HCT116 (cell line): ENCODE results near the gene TBRG4. TPM values are rescaled to one million over a fixed set of nuclear protein-coding genes. Genes with fewer than 3 reads are reported as not detected.

ENCODE experiments used
- ATAC-seq: fragments of 200-7000 bp; cut with Tn5 transposase; 2 replicates; pipeline ENCODE4 v1.9.1; 2020; ENCODE audit warnings: mild to moderate bottlenecking, moderate library complexity
- BruUV-seq: library from RNA; stranded (reverse); fragments of 400-500 nt; replicated peaks from 2 replicates; lab custom pipeline; 2021; lab: Mats Ljungman, UMichigan
- CTCF ChIA-PET: fragments of 300-600 bp; sonication (Branson Sonifier 250); formaldehyde crosslinking; loops from one replicate; lab custom pipeline; 2021; ENCODE audit warnings: antibody characterized with exemption; lab: Charles Lee
- POLR2A ChIA-PET: fragments of 300-600, 350-600 bp; sonication (Branson Sonifier 250); formaldehyde crosslinking; loops from one replicate; lab custom pipeline; 2021; ENCODE audit warnings: antibody characterized with exemption; lab: Charles Lee
- RAD21 ChIA-PET, 2 experiments: fragments of 300-600 bp; sonication (Branson Sonifier 250); formaldehyde crosslinking; loops; one replicate each; lab custom pipeline; 2023; ENCODE audit warnings: low total read pairs in 2 of 2; ENCODE audit not compliant: uncharacterized antibody in 2 of 2, unreplicated experiment in 2 of 2, low non-redundant PET in 1 of 2; lab: Charles Lee
- DNase-seq: peaks from one replicate; pipeline ENCODE4 v3.0.0-alpha.2; 2010; ENCODE audit warnings: low read depth, low spot score
- H2AFZ ChIP-seq: fragments of 200-600 bp; shearing (Covaris generic), sonication (generic); 2 replicates; pipeline ENCODE4 v1.6.1; 2017; ENCODE audit warnings: low read depth, mixed run types, mixed read lengths, antibody characterized with exemption, low read length; ENCODE audit not compliant: poor library complexity, severe bottlenecking
- H3K27ac ChIP-seq: 2 replicates; pipeline ENCODE4 v1.5.1; 2012; ENCODE audit warnings: low read depth, low read length
- H3K27me3 ChIP-seq: fragments of 200-600 bp; sonication (generic); 2 replicates; pipeline ENCODE4 v1.6.1; 2016; ENCODE audit warnings: mixed run types, low read length, mixed read lengths; ENCODE audit not compliant: insufficient read depth
- H3K36me3 ChIP-seq, 2 experiments: fragments of 200-500 bp in 1 of 2; fragments of 200-600 bp in 1 of 2; sonication (Bioruptor generic) in 1 of 2; sonication (generic) in 1 of 2; 2 replicates each; pipeline versions ENCODE4 v1.5.1 to v1.6.1; 2014 to 2016; ENCODE audit warnings: low read length in 2 of 2, inconsistent platforms in 1 of 2, mixed read lengths in 1 of 2, mixed run types in 1 of 2; ENCODE audit not compliant: insufficient read depth in 2 of 2, control insufficient read depth in 1 of 2
- H3K4me1 ChIP-seq, 2 experiments: fragments of 200-600 bp in 1 of 2; sonication (generic) in 1 of 2; 2 replicates each; pipeline versions ENCODE4 v1.5.1 to v1.6.1; 2012 to 2017; ENCODE audit warnings: low read length in 2 of 2, inconsistent platforms in 1 of 2, mild to moderate bottlenecking in 1 of 2, mixed read lengths in 1 of 2, mixed run types in 1 of 2, moderate library complexity in 1 of 2; ENCODE audit not compliant: insufficient read depth in 2 of 2, control insufficient read depth in 1 of 2
- H3K4me2 ChIP-seq: fragments of 200-600 bp; sonication (generic); 2 replicates; pipeline ENCODE4 v1.6.1; 2017; ENCODE audit warnings: mixed run types, low read length, mixed read lengths
- H3K4me3 ChIP-seq, 2 experiments: fragments of 200-600 bp in 1 of 2; sonication (generic) in 1 of 2; replicated peaks in 1 of 2; 2 replicates each; pipeline ENCODE4 v1.5.1; 2011 to 2016; ENCODE audit warnings: low read length in 2 of 2, control low read depth in 1 of 2, low read depth in 1 of 2, mild to moderate bottlenecking in 1 of 2, mixed read lengths in 1 of 2, mixed run types in 1 of 2
- H3K79me2 ChIP-seq: fragments of 200-600 bp; sonication (generic); 2 replicates; pipeline ENCODE4 v1.6.1; 2017; ENCODE audit warnings: mild to moderate bottlenecking, mixed run types, low read length, moderate library complexity, mixed read lengths; ENCODE audit not compliant: insufficient read depth
- H3K9ac ChIP-seq: fragments of 200-600 bp; sonication (generic); 2 replicates; pipeline ENCODE4 v1.6.1; 2016; ENCODE audit warnings: low read length, mixed read lengths
- H3K9me2 ChIP-seq: fragments of 200-600 bp; sonication (generic), shearing (Covaris generic); 2 replicates; pipeline ENCODE4 v1.6.1; 2017; ENCODE audit warnings: mixed run types, mild to moderate bottlenecking, moderate library complexity; ENCODE audit not compliant: insufficient read depth
- H3K9me3 ChIP-seq, 2 experiments: fragments of 200-500 bp in 1 of 2; fragments of 200-600 bp in 1 of 2; sonication (Bioruptor generic) in 1 of 2; sonication (generic) in 1 of 2; 2 replicates each; pipeline ENCODE4 v1.6.1; 2014 to 2017; ENCODE audit warnings: low read length in 2 of 2, mixed read lengths in 2 of 2, inconsistent platforms in 1 of 2, low read depth in 1 of 2, mild to moderate bottlenecking in 1 of 2, mixed run types in 1 of 2, moderate library complexity in 1 of 2; ENCODE audit not compliant: control insufficient read depth in 1 of 2, insufficient read depth in 1 of 2
- H4K20me1 ChIP-seq: fragments of 200-600 bp; sonication (generic), shearing (Covaris generic); 2 replicates; pipeline ENCODE4 v1.6.1; 2017; ENCODE audit warnings: mixed run types, mild to moderate bottlenecking, moderate library complexity; ENCODE audit not compliant: insufficient read depth
- CBX3 ChIP-seq: IDR thresholded peaks from 2 replicates; pipeline ENCODE4 v1.6.1; 2012; ENCODE audit warnings: low read depth
- EGR1 ChIP-seq: IDR thresholded peaks from 2 replicates; pipeline ENCODE4 v1.6.1; 2012; ENCODE audit warnings: low read depth
- ELF1 ChIP-seq: IDR thresholded peaks from 2 replicates; pipeline ENCODE4 v1.6.1; 2012; ENCODE audit warnings: low read depth, borderline replicate concordance
- EZH2phosphoT487 ChIP-seq: fragments of 200-600 bp; IDR thresholded peaks from 2 replicates; pipeline ENCODE4 v1.6.1; 2018; ENCODE audit warnings: antibody characterized with exemption, borderline replicate concordance
- FOSL1 ChIP-seq: IDR thresholded peaks from 2 replicates; pipeline ENCODE4 v1.6.1; 2012; ENCODE audit warnings: low read depth
- POLR2A ChIP-seq: IDR thresholded peaks from 2 replicates; pipeline ENCODE4 v1.7.0; 2011; ENCODE audit warnings: borderline replicate concordance; ENCODE audit not compliant: insufficient read depth, insufficient read length; ENCODE audit errors: extremely low read depth
- SIN3A ChIP-seq: IDR thresholded peaks from 2 replicates; pipeline ENCODE4 v1.6.1; 2012; ENCODE audit warnings: low read depth
- SP1 ChIP-seq: IDR thresholded peaks from 2 replicates; pipeline ENCODE4 v1.6.1; 2012; ENCODE audit warnings: low read depth
- ZNF274 ChIP-seq: fragments of 200-500 bp; sonication (Bioruptor generic); IDR thresholded peaks from 2 replicates; pipeline ENCODE4 v1.6.1; 2014; ENCODE audit warnings: mild to moderate bottlenecking, low read depth, low read length, inconsistent platforms
- intact Hi-C: fragments of 100-400 bp; cut with micrococcal nuclease; formaldehyde crosslinking; loops from 2 replicates; pipeline ENCODE4 v1.10.0; 2022
- total RNA-seq: library from RNA; stranded (reverse); gene quantifications from one replicate; pipeline ENCODE4 v1.2.1, GENCODE V29; 2021; ENCODE audit not compliant: unreplicated experiment
- TF ChIP-seq, protein P1 (sequence below): IDR thresholded peaks from 2 replicates; pipeline ENCODE4 v1.6.1; 2012; ENCODE audit warnings: low read depth
- TF ChIP-seq, protein P2 (sequence below): IDR thresholded peaks from 2 replicates; pipeline ENCODE4 v1.6.1; 2012
- TF ChIP-seq, protein P3 (sequence below): IDR thresholded peaks from 2 replicates; pipeline ENCODE4 v1.6.1; 2011; ENCODE audit warnings: mild to moderate bottlenecking, low read length, moderate library complexity; ENCODE audit not compliant: insufficient replicate concordance; ENCODE audit errors: extremely low read depth
- TF ChIP-seq, protein P4 (sequence below), 3 experiments: fragments of 200-600 bp in 1 of 3; sonication (generic) in 1 of 3; IDR thresholded peaks in 2 of 3; conservative IDR thresholded peaks in 1 of 3; 2 replicates each; pipeline ENCODE4 v1.5.1; 2012 to 2017; ENCODE audit warnings: low read depth in 2 of 3, low read length in 2 of 3, antibody characterized with exemption in 1 of 3, borderline replicate concordance in 1 of 3, control low read depth in 1 of 3, mild to moderate bottlenecking in 1 of 3, mixed read lengths in 1 of 3, mixed run types in 1 of 3, moderate library complexity in 1 of 3; ENCODE audit not compliant: insufficient read depth in 1 of 3

Gene TBRG4
- total RNA-seq, 1 experiment from 2014 or later, result 136 TPM

DNA sequence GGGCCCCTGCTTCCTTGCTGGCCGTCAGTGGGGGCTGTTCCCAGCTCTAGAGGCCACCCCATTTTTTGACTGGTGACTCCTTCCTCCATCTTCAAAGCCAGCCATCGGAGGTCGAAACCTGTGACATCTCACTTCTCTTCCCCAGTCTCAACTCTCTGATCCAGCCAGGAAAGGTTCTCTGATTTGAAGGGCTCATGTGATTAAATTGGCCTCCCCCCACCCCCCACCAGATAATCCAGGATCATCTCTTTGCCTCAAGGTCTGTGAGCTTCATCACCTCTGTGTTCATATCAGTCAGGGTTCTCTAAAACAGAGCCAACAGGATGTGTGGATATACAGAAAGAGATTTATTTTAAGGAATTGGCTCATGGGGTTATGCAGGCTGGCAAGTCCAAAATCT lies 40.5 kb upstream of the TBRG4 start:
- no peak overlapping the region for H3K9ac ChIP-seq
- no peaks in the 10 kb centered on the region for H3K79me2 ChIP-seq
- no peak overlapping the region for H3K4me2 ChIP-seq
- ATAC-seq, result no peak
- no peak for DNase-seq
- H3K4me1 ChIP-seq, result peaks cover 0 to 7% of the 10 kb centered on the region in 2 experiments; a peak in 1 of 4 replicates
- no peaks in the 10 kb centered on the region for H3K9me2 ChIP-seq
- H3K27ac ChIP-seq, result no peak overlapping the region
- intact Hi-C loops, result no loop called here
- ChIA-PET CTCF (no interaction called here), RAD21 (no interaction called here), POLR2A (no interaction called here)
- no peak overlapping the region for H2AFZ ChIP-seq
- no peaks in the 10 kb centered on the region; the same call in 1 of the 2 replicates for H3K27me3 ChIP-seq
- no peaks in the 10 kb centered on the region for H3K36me3 ChIP-seq
- H4K20me1 ChIP-seq, result no peaks in the 10 kb centered on the region; the same call in 1 of the 2 replicates
- H3K4me3 ChIP-seq, result no peak overlapping the region
- no peaks in the 10 kb centered on the region for H3K9me3 ChIP-seq
- TF ChIP-seq ZNF274 (no peak), ELF1 (no peak), FOSL1 (no peak), EGR1 (no peak), EZH2phosphoT487 (no peak), SP1 (no peak), POLR2A (no peak), SIN3A (no peak), CBX3 (no peak)
- TF ChIP-seq, protein P1, sequence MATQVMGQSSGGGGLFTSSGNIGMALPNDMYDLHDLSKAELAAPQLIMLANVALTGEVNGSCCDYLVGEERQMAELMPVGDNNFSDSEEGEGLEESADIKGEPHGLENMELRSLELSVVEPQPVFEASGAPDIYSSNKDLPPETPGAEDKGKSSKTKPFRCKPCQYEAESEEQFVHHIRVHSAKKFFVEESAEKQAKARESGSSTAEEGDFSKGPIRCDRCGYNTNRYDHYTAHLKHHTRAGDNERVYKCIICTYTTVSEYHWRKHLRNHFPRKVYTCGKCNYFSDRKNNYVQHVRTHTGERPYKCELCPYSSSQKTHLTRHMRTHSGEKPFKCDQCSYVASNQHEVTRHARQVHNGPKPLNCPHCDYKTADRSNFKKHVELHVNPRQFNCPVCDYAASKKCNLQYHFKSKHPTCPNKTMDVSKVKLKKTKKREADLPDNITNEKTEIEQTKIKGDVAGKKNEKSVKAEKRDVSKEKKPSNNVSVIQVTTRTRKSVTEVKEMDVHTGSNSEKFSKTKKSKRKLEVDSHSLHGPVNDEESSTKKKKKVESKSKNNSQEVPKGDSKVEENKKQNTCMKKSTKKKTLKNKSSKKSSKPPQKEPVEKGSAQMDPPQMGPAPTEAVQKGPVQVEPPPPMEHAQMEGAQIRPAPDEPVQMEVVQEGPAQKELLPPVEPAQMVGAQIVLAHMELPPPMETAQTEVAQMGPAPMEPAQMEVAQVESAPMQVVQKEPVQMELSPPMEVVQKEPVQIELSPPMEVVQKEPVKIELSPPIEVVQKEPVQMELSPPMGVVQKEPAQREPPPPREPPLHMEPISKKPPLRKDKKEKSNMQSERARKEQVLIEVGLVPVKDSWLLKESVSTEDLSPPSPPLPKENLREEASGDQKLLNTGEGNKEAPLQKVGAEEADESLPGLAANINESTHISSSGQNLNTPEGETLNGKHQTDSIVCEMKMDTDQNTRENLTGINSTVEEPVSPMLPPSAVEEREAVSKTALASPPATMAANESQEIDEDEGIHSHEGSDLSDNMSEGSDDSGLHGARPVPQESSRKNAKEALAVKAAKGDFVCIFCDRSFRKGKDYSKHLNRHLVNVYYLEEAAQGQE, result no peak
- TF ChIP-seq, protein P2, sequence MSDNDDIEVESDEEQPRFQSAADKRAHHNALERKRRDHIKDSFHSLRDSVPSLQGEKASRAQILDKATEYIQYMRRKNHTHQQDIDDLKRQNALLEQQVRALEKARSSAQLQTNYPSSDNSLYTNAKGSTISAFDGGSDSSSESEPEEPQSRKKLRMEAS, result no peak
- TF ChIP-seq, protein P3, sequence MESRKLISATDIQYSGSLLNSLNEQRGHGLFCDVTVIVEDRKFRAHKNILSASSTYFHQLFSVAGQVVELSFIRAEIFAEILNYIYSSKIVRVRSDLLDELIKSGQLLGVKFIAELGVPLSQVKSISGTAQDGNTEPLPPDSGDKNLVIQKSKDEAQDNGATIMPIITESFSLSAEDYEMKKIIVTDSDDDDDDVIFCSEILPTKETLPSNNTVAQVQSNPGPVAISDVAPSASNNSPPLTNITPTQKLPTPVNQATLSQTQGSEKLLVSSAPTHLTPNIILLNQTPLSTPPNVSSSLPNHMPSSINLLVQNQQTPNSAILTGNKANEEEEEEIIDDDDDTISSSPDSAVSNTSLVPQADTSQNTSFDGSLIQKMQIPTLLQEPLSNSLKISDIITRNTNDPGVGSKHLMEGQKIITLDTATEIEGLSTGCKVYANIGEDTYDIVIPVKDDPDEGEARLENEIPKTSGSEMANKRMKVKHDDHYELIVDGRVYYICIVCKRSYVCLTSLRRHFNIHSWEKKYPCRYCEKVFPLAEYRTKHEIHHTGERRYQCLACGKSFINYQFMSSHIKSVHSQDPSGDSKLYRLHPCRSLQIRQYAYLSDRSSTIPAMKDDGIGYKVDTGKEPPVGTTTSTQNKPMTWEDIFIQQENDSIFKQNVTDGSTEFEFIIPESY, result no peak
- TF ChIP-seq, protein P4, sequence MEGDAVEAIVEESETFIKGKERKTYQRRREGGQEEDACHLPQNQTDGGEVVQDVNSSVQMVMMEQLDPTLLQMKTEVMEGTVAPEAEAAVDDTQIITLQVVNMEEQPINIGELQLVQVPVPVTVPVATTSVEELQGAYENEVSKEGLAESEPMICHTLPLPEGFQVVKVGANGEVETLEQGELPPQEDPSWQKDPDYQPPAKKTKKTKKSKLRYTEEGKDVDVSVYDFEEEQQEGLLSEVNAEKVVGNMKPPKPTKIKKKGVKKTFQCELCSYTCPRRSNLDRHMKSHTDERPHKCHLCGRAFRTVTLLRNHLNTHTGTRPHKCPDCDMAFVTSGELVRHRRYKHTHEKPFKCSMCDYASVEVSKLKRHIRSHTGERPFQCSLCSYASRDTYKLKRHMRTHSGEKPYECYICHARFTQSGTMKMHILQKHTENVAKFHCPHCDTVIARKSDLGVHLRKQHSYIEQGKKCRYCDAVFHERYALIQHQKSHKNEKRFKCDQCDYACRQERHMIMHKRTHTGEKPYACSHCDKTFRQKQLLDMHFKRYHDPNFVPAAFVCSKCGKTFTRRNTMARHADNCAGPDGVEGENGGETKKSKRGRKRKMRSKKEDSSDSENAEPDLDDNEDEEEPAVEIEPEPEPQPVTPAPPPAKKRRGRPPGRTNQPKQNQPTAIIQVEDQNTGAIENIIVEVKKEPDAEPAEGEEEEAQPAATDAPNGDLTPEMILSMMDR (IDR thresholded peaks at IDR 0.05 in 2 of 3, conservative IDR thresholded peaks at IDR 0.05 in 1 of 3; ENCODE audit: borderline replicate concordance in 1 of 3, insufficient read depth in 1 of 3, low read depth in 2 of 3, low read length in 2 of 3), result no peak
- BruUV-seq, result no TSS peak
